Measurements from ENCODE around the gene GEMIN4.
"Not testable (repeated sequence)": the region's sequence is repeated elsewhere in the genome, so short reads cannot be mapped to it uniquely, and the experiment has no call there.

GEMIN4 gene

GRCh38 chr17:752620-753219 is 656 bp upstream of the GEMIN4 start:
- TF ChIP-seq CTCF (IDR thresholded peaks at IDR 0.05; ENCODE audit: low read depth, low read length), result no peak
- Histone ChIP-seq H3K27ac (peak overlapping the region; percentile 92), H3K4me3 (ENCODE audit: low read depth, low read length) (no peak overlapping the region), H3K9me3 (ENCODE audit: severe bottlenecking) (peaks cover 7% of the 10 kb centered on the region), H3K36me3 (peaks cover 35% of the 10 kb centered on the region), H3K27me3 (ENCODE audit: insufficient read depth, low read depth, severe bottlenecking) (no peaks in the 10 kb centered on the region)
- no peak for DNase-seq

GRCh38 chr17:751269-752001 is 629 bp downstream of the GEMIN4 start:
- peaks cover 40% of the 10 kb centered on the region for H3K36me3 ChIP-seq
- peaks cover 7% of the 10 kb centered on the region for H3K9me3 ChIP-seq (ENCODE audit: severe bottlenecking)
- peak overlapping the region; percentile 53 for H3K4me3 ChIP-seq (ENCODE audit: low read depth, low read length)
- H3K27ac ChIP-seq, result peak overlapping the region; percentile 92
- peak; percentile 30 for DNase-seq
- no peaks in the 10 kb centered on the region for H3K27me3 ChIP-seq (ENCODE audit: insufficient read depth, low read depth, severe bottlenecking)
- TF ChIP-seq CTCF (IDR thresholded peaks at IDR 0.05; ENCODE audit: low read depth, low read length), result no peak

- no peak for TF ChIP-seq CTCF (IDR thresholded peaks at IDR 0.05; ENCODE audit: low read depth, low read length)
- Histone ChIP-seq H3K36me3 (peaks cover 47% of the 10 kb centered on the region), H3K4me3 (ENCODE audit: low read depth, low read length) (no peak overlapping the region), H3K27me3 (ENCODE audit: insufficient read depth, low read depth, severe bottlenecking) (no peaks in the 10 kb centered on the region), H3K27ac (no peak overlapping the region), H3K9me3 (ENCODE audit: severe bottlenecking) (peaks cover 7% of the 10 kb centered on the region)
- DNase-seq, result no peak
Observed at GRCh38 chr17:750431-751037, 1.5 kb downstream of the GEMIN4 start.

- H3K4me3 ChIP-seq (ENCODE audit: low read depth, low read length); H3K9me3 ChIP-seq (ENCODE audit: severe bottlenecking); H3K27ac ChIP-seq; DNase-seq; H3K27me3 ChIP-seq (ENCODE audit: insufficient read depth, low read depth, severe bottlenecking): not testable (repeated sequence)
- H3K36me3 ChIP-seq, result peaks cover 59% of the 10 kb centered on the region
Observed at GRCh38 chr17:749359-749758, 2.7 kb downstream of the GEMIN4 start.

- not testable (repeated sequence) for H3K27me3 ChIP-seq (ENCODE audit: insufficient read depth, low read depth, severe bottlenecking); H3K9me3 ChIP-seq (ENCODE audit: severe bottlenecking); H3K27ac ChIP-seq; H3K4me3 ChIP-seq (ENCODE audit: low read depth, low read length); DNase-seq
- H3K36me3 ChIP-seq, result peaks cover 66% of the 10 kb centered on the region
Observed at GRCh38 chr17:748604-749003, 3.5 kb downstream of the GEMIN4 start.

GRCh38 chr17:746783-747629 is 5.1 kb downstream of the GEMIN4 start:
- peaks cover 82% of the 10 kb centered on the region for H3K36me3 ChIP-seq
- no peak overlapping the region for H3K27ac ChIP-seq
- peaks cover 3% of the 10 kb centered on the region for H3K9me3 ChIP-seq (ENCODE audit: severe bottlenecking)
- DNase-seq, result no peak
- no peak overlapping the region for H3K4me3 ChIP-seq (ENCODE audit: low read depth, low read length)
- no peaks in the 10 kb centered on the region for H3K27me3 ChIP-seq (ENCODE audit: insufficient read depth, low read depth, severe bottlenecking)
- no peak for TF ChIP-seq CTCF (IDR thresholded peaks at IDR 0.05; ENCODE audit: low read depth, low read length)

Measured in WERI-Rb-1 (cell line).